Ureter (tissue), 1 donor: ENCODE data around the gene PRKCE. TPM values are rescaled to one million over a fixed set of nuclear protein-coding genes. Genes with fewer than 3 reads are reported as not detected.

Experiments used
- DNase-seq: peaks from one replicate; pipeline ENCODE4 v3.0.0-alpha.2; 2020; ENCODE audit warnings: low spot score
- total RNA-seq: library from RNA; stranded (reverse); gene quantifications from one replicate; pipeline ENCODE4 v1.2.4, GENCODE V29; 2023
- donor health status: DM: yes; HTN: yes; CAD: no.

PRKCE gene
- total RNA-seq, 1 donor from 2014 or later: 54.3 TPM

GRCh38 chr2:46041434-46041833 is 390.0 kb downstream of the PRKCE start:
- no peak for DNase-seq

- DNase-seq: no peak
Observed at GRCh38 chr2:46042207-46042637, 390.7 kb downstream of the PRKCE start.

GRCh38 chr2:46042711-46043110 is 391.2 kb downstream of the PRKCE start:
- no peak for DNase-seq

GRCh38 chr2:46045888-46046287 is 394.4 kb downstream of the PRKCE start:
- DNase-seq: no peak

GRCh38 chr2:46047290-46047689 is 395.8 kb downstream of the PRKCE start:
- no peak for DNase-seq

GRCh38 chr2:46048693-46049092 is 397.2 kb downstream of the PRKCE start:
- no peak for DNase-seq

GRCh38 chr2:46050027-46050426 is 398.6 kb downstream of the PRKCE start:
- no peak for DNase-seq

GRCh38 chr2:46050489-46050888 is 399.0 kb downstream of the PRKCE start:
- no peak for DNase-seq

GRCh38 chr2:46051085-46051484 is 399.6 kb downstream of the PRKCE start:
- DNase-seq: no peak

- DNase-seq: no peak
Observed at GRCh38 chr2:46053564-46053963, 402.1 kb downstream of the PRKCE start.

GRCh38 chr2:46056541-46056940 is 405.1 kb downstream of the PRKCE start:
- DNase-seq: no peak

GRCh38 chr2:46058140-46058539 is 406.7 kb downstream of the PRKCE start:
- DNase-seq: no peak

- DNase-seq: peak; percentile 85
Observed at GRCh38 chr2:46062637-46063412, 411.4 kb downstream of the PRKCE start.

- DNase-seq: no peak
Observed at GRCh38 chr2:46064396-46064795, 412.9 kb downstream of the PRKCE start.

GRCh38 chr2:46065152-46065551 is 413.7 kb downstream of the PRKCE start:
- DNase-seq: no peak

GRCh38 chr2:46066116-46066515 is 414.6 kb downstream of the PRKCE start:
- DNase-seq: no peak

- no peak for DNase-seq
Observed at GRCh38 chr2:46066601-46067000, 415.1 kb downstream of the PRKCE start.

- no peak for DNase-seq
Observed at GRCh38 chr2:46067062-46067461, 415.6 kb downstream of the PRKCE start.

GRCh38 chr2:46067501-46068305 is 416.2 kb downstream of the PRKCE start:
- DNase-seq: no peak

GRCh38 chr2:46068636-46069035 is 417.2 kb downstream of the PRKCE start:
- no peak for DNase-seq

GRCh38 chr2:46071074-46071473 is 419.6 kb downstream of the PRKCE start:
- no peak for DNase-seq

GRCh38 chr2:46072101-46072820 is 420.8 kb downstream of the PRKCE start:
- DNase-seq: no peak
